GM19324 (cell line): ENCODE measurements around the gene IGLON5.

Experiments
- ATAC-seq: cut with Tn5 transposase; IDR thresholded peaks from one replicate; pipeline ENCODE4 v1.9.1; 2021; ENCODE audit warnings: mild to moderate bottlenecking, moderate library complexity; ENCODE audit not compliant: unreplicated experiment, low FRiP score

Gene IGLON5

GRCh38 chr19:51337861-51338562, 26.6 kb downstream of the IGLON5 start:
- no peak for ATAC-seq

- ATAC-seq = peak; percentile 62
Observed at GRCh38 chr19:51338563-51339312, 27.3 kb downstream of the IGLON5 start.

GRCh38 chr19:51339313-51339686, 27.9 kb downstream of the IGLON5 start:
- peak; percentile 1 for ATAC-seq

- peak; percentile 56 for ATAC-seq
Observed at GRCh38 chr19:51339687-51340656, 28.5 kb downstream of the IGLON5 start.

- no peak for ATAC-seq
Observed at GRCh38 chr19:51341066-51341465, 29.6 kb downstream of the IGLON5 start.

- ATAC-seq = no peak
Observed at GRCh38 chr19:51341976-51342580, 30.6 kb downstream of the IGLON5 start, which contains the start of gene VSIG10L. VSIG10L (minus strand) TSS chr19:51342139; CDS start chr19:51342124, 15 bp downstream.

- ATAC-seq = no peak
Observed at GRCh38 chr19:51342631-51343569, 31.5 kb downstream of the IGLON5 start.

- no peak for ATAC-seq
Observed at GRCh38 chr19:51345076-51345620, 33.7 kb downstream of the IGLON5 start.

GRCh38 chr19:51346742-51347141, 35.3 kb downstream of the IGLON5 start:
- no peak for ATAC-seq

- ATAC-seq = no peak
Observed at GRCh38 chr19:51347209-51347928, 35.9 kb downstream of the IGLON5 start.

- ATAC-seq = no peak
Observed at GRCh38 chr19:51351266-51351990, 40.0 kb downstream of the IGLON5 start.

- no peak for ATAC-seq
Observed at GRCh38 chr19:51352783-51353360, 41.4 kb downstream of the IGLON5 start.

- no peak for ATAC-seq
Observed at GRCh38 chr19:51354103-51354741, 42.8 kb downstream of the IGLON5 start.

- ATAC-seq = no peak
Observed at GRCh38 chr19:51354742-51355148, 43.3 kb downstream of the IGLON5 start.

GRCh38 chr19:51356159-51356801, 44.8 kb downstream of the IGLON5 start:
- ATAC-seq = no peak

- no peak for ATAC-seq
Observed at GRCh38 chr19:51357952-51358351, 46.5 kb downstream of the IGLON5 start.
